ENCODE results near the gene SCN4A.

SCN4A gene

GRCh38 chr17:63956296-63956920, 16.3 kb downstream of the SCN4A start:
- H3K9me3 ChIP-seq (ENCODE audit: low read length): no peaks in the 10 kb centered on the region
- no peak overlapping the region for H3K4me2 ChIP-seq (ENCODE audit: low read length)
- H3K27me3 ChIP-seq (ENCODE audit: insufficient read depth, low read length): no peaks in the 10 kb centered on the region
- no peaks in the 10 kb centered on the region for H3K9me2 ChIP-seq (ENCODE audit: low read depth, low read length)
- H4K20me1 ChIP-seq (ENCODE audit: insufficient read depth, low read length): no peaks in the 10 kb centered on the region
- H3K4me3 ChIP-seq (ENCODE audit: low read depth, low read length, poor library complexity, severe bottlenecking): no peak overlapping the region
- H3K9ac ChIP-seq (ENCODE audit: low read length): no peak overlapping the region
- no peaks in the 10 kb centered on the region for H3K36me3 ChIP-seq (ENCODE audit: insufficient read depth, low read length)
- no peak overlapping the region for H3K27ac ChIP-seq (ENCODE audit: low read depth, low read length, poor library complexity, severe bottlenecking)
- H2AFZ ChIP-seq (ENCODE audit: low read length): no peak overlapping the region
- no peaks in the 10 kb centered on the region for H3F3A ChIP-seq (ENCODE audit: insufficient read depth, low read length)
- H3K79me2 ChIP-seq (ENCODE audit: insufficient read depth, low read length): no peaks in the 10 kb centered on the region
- TF ChIP-seq EZH2 (IDR thresholded peaks at IDR 0.05; ENCODE audit: borderline replicate concordance, low read length): no peak
- TF ChIP-seq, protein P1, sequence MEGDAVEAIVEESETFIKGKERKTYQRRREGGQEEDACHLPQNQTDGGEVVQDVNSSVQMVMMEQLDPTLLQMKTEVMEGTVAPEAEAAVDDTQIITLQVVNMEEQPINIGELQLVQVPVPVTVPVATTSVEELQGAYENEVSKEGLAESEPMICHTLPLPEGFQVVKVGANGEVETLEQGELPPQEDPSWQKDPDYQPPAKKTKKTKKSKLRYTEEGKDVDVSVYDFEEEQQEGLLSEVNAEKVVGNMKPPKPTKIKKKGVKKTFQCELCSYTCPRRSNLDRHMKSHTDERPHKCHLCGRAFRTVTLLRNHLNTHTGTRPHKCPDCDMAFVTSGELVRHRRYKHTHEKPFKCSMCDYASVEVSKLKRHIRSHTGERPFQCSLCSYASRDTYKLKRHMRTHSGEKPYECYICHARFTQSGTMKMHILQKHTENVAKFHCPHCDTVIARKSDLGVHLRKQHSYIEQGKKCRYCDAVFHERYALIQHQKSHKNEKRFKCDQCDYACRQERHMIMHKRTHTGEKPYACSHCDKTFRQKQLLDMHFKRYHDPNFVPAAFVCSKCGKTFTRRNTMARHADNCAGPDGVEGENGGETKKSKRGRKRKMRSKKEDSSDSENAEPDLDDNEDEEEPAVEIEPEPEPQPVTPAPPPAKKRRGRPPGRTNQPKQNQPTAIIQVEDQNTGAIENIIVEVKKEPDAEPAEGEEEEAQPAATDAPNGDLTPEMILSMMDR (IDR thresholded peaks at IDR 0.05; ENCODE audit: low read length): no peak
- peaks cover 42% of the 10 kb centered on the region for H3K4me1 ChIP-seq (ENCODE audit: insufficient read depth, low read length, severe bottlenecking)

DNA sequence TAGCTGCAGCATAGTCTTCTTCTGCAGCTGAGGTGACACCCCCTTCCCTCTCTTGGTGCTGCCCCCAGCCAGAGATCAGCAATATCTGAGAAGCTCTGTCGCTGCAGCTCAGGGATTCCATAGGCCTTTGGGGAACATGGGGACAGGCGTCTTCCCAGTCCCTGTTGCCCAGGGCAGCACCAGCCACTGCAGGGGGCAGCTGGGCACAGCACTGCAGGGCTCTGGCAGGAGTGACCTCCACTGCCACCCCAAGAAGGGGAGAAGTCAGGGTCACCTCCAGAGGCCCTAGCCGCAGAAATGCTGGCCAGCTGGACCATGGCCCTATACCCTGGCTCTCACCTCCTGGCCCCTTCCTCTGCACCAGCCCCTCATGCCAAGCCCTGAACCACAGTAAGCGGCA, 16.9 kb downstream of the SCN4A start:
- peak overlapping the region; percentile 97 for H3K27ac ChIP-seq (ENCODE audit: low read depth, low read length, poor library complexity, severe bottlenecking)
- no peaks in the 10 kb centered on the region for H4K20me1 ChIP-seq (ENCODE audit: insufficient read depth, low read length)
- no peaks in the 10 kb centered on the region for H3K9me2 ChIP-seq (ENCODE audit: low read depth, low read length)
- H3K4me1 ChIP-seq (ENCODE audit: insufficient read depth, low read length, severe bottlenecking): peaks cover 39% of the 10 kb centered on the region
- H3K36me3 ChIP-seq (ENCODE audit: insufficient read depth, low read length): no peaks in the 10 kb centered on the region
- no peak overlapping the region for H3K4me3 ChIP-seq (ENCODE audit: low read depth, low read length, poor library complexity, severe bottlenecking)
- no peak overlapping the region; the same call in 1 of the 2 replicates for H3K9ac ChIP-seq (ENCODE audit: low read length)
- no peaks in the 10 kb centered on the region for H3K9me3 ChIP-seq (ENCODE audit: low read length)
- no peaks in the 10 kb centered on the region for H3K27me3 ChIP-seq (ENCODE audit: insufficient read depth, low read length)
- no peak overlapping the region for H3K4me2 ChIP-seq (ENCODE audit: low read length)
- no peaks in the 10 kb centered on the region for H3K79me2 ChIP-seq (ENCODE audit: insufficient read depth, low read length)
- TF ChIP-seq, protein P1 (IDR thresholded peaks at IDR 0.05; ENCODE audit: low read length): no peak
- TF ChIP-seq EZH2 (IDR thresholded peaks at IDR 0.05; ENCODE audit: borderline replicate concordance, low read length): no peak
- no peaks in the 10 kb centered on the region for H3F3A ChIP-seq (ENCODE audit: insufficient read depth, low read length)
- no peak overlapping the region for H2AFZ ChIP-seq (ENCODE audit: low read length)

DNA sequence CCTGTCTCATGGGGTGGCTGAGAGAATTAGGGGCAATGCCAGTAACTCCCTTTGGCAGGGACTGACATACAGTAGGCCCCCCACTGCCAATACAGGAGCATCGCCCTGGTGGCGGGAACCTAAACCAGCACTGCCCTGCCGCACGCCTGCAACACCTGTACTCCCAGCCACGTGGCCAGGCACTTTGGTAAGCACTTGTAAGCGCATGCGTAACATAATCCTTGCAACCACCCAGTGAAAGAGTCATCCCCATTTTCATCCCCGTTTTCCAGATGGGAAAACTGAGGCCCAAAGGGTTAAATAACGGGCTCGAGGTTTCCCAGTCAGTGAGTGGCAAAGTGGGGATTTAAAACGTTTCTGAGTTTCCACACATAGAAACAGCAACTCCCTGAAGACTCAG, 17.5 kb downstream of the SCN4A start:
- H4K20me1 ChIP-seq (ENCODE audit: insufficient read depth, low read length): no peaks in the 10 kb centered on the region
- H2AFZ ChIP-seq (ENCODE audit: low read length): no peak overlapping the region
- no peaks in the 10 kb centered on the region for H3K79me2 ChIP-seq (ENCODE audit: insufficient read depth, low read length)
- H3F3A ChIP-seq (ENCODE audit: insufficient read depth, low read length): no peaks in the 10 kb centered on the region
- H3K4me3 ChIP-seq (ENCODE audit: low read depth, low read length, poor library complexity, severe bottlenecking): no peak overlapping the region
- H3K36me3 ChIP-seq (ENCODE audit: insufficient read depth, low read length): no peaks in the 10 kb centered on the region
- peaks cover 39% of the 10 kb centered on the region for H3K4me1 ChIP-seq (ENCODE audit: insufficient read depth, low read length, severe bottlenecking)
- H3K9me2 ChIP-seq (ENCODE audit: low read depth, low read length): no peaks in the 10 kb centered on the region
- peak overlapping the region; percentile 61; the same call in 1 of the 2 replicates for H3K9ac ChIP-seq (ENCODE audit: low read length)
- no peak for TF ChIP-seq EZH2 (IDR thresholded peaks at IDR 0.05; ENCODE audit: borderline replicate concordance, low read length)
- TF ChIP-seq, protein P1 (IDR thresholded peaks at IDR 0.05; ENCODE audit: low read length): no peak
- no peaks in the 10 kb centered on the region for H3K27me3 ChIP-seq (ENCODE audit: insufficient read depth, low read length)
- no peaks in the 10 kb centered on the region for H3K9me3 ChIP-seq (ENCODE audit: low read length)
- peak overlapping the region; percentile 60; the same call in 1 of the 2 replicates for H3K4me2 ChIP-seq (ENCODE audit: low read length)
- H3K27ac ChIP-seq (ENCODE audit: low read depth, low read length, poor library complexity, severe bottlenecking): peak overlapping the region; percentile 97

All from OCI-LY1 (cell line).